ENCODE measurements around the gene ACTL8. TPM values are rescaled to one million over a fixed set of nuclear protein-coding genes. Genes with fewer than 3 reads are reported as not detected.

Gene ACTL8
- not detected for total RNA-seq
- not detected for polyA plus RNA-seq
- total RNA-seq: not detected

GRCh38 chr1:17755120-17755519, at the start of gene ACTL8:
Gene ACTL8 (plus strand): TSS chr1:17755333. CDS start chr1:17823009, 67,676 bp downstream.
- H3K4me1 ChIP-seq (ENCODE audit: control insufficient read depth in 2 of 2, insufficient read depth in 2 of 2, low read length in 2 of 2): no peaks in the 10 kb centered on the region
- Mint-ChIP-seq H3K4me1 (peaks cover 0 to 1% (median 0%) of the 10 kb centered on the region in 7 donors), H3K4me3 (no peak within 1 kb of the TSS), H3K27me3 (peaks cover 0 to 14% (median 6%) of the 10 kb centered on the region in 5 donors), H3K36me3 (peaks cover 1 to 29% (median 7%) of the 10 kb centered on the region in 5 donors), H3K9me3 (peaks cover 22 to 84% (median 46%) of the 10 kb centered on the region in 11 donors), H3K27ac (no peak within 1 kb of the TSS)
- H3K36me3 ChIP-seq (ENCODE audit: control insufficient read depth in 2 of 3, insufficient read depth in 3 of 3, low read length in 3 of 3): no peaks in the 10 kb centered on the region
- no peaks in the 10 kb centered on the region for H3K27me3 ChIP-seq (ENCODE audit: control insufficient read depth in 2 of 2, insufficient read depth in 2 of 2, low read length in 2 of 2)
- CTCF ChIA-PET: no interaction called here
- DNase-seq (no peak), ATAC-seq (no peak)
- intact Hi-C loops (cut with micrococcal nuclease): no loop called here
- POLR2A ChIA-PET: no interaction called here
- no peak within 1 kb of the TSS for H3K4me3 ChIP-seq (ENCODE audit: low read length)
- peaks cover 0 to 58% (median 15%) of the 10 kb centered on the region in 3 experiments for H3K9me3 ChIP-seq (ENCODE audit: control insufficient read depth in 2 of 3, low read length in 3 of 3)
- H3K27ac ChIP-seq (ENCODE audit: low read depth, low read length): no peak within 1 kb of the TSS

GRCh38 chr1:17706445-17706844, 48.7 kb upstream of the ACTL8 start:
- CTCF ChIA-PET: no interaction called here
- no peaks in the 10 kb centered on the region for H3K27me3 ChIP-seq (ENCODE audit: control insufficient read depth in 2 of 2, insufficient read depth in 2 of 2, low read length in 2 of 2)
- H3K36me3 Mint-ChIP-seq: no peaks in the 10 kb centered on the region
- H3K9me3 ChIP-seq (ENCODE audit: control insufficient read depth in 2 of 3, low read length in 3 of 3): no peaks in the 10 kb centered on the region
- no peak overlapping the region for H3K27ac ChIP-seq (ENCODE audit: low read depth, low read length)
- no peaks in the 10 kb centered on the region for H3K4me1 Mint-ChIP-seq
- no peaks in the 10 kb centered on the region for H3K4me1 ChIP-seq (ENCODE audit: control insufficient read depth in 2 of 2, insufficient read depth in 2 of 2, low read length in 2 of 2)
- H3K9me3 Mint-ChIP-seq: peaks cover 0 to 10% (median 0%) of the 10 kb centered on the region in 11 donors
- H3K27me3 Mint-ChIP-seq: peaks cover 0 to 15% (median 0%) of the 10 kb centered on the region in 5 donors
- intact Hi-C loops (cut with micrococcal nuclease): no loop called here
- H3K36me3 ChIP-seq (ENCODE audit: control insufficient read depth in 2 of 3, insufficient read depth in 3 of 3, low read length in 3 of 3): no peaks in the 10 kb centered on the region
- H3K4me3 ChIP-seq (ENCODE audit: low read length): no peak overlapping the region
- POLR2A ChIA-PET: no interaction called here
- no peak overlapping the region for H3K4me3 Mint-ChIP-seq
- H3K27ac Mint-ChIP-seq: no peak overlapping the region
- no peak for ATAC-seq
- no peak for DNase-seq

- no peak for DNase-seq
- Mint-ChIP-seq H3K27me3 (peaks cover 0 to 15% (median 0%) of the 10 kb centered on the region in 5 donors), H3K4me3 (no peak overlapping the region), H3K4me1 (no peaks in the 10 kb centered on the region), H3K9me3 (peaks cover 0 to 15% (median 0%) of the 10 kb centered on the region in 11 donors), H3K36me3 (no peaks in the 10 kb centered on the region), H3K27ac (no peak overlapping the region)
- no peaks in the 10 kb centered on the region for H3K4me1 ChIP-seq (ENCODE audit: control insufficient read depth in 2 of 2, insufficient read depth in 2 of 2, low read length in 2 of 2)
- H3K9me3 ChIP-seq (ENCODE audit: control insufficient read depth in 2 of 3, low read length in 3 of 3): no peaks in the 10 kb centered on the region
- no peaks in the 10 kb centered on the region for H3K36me3 ChIP-seq (ENCODE audit: control insufficient read depth in 2 of 3, insufficient read depth in 3 of 3, low read length in 3 of 3)
- H3K27ac ChIP-seq (ENCODE audit: low read depth, low read length): no peak overlapping the region
- no peaks in the 10 kb centered on the region for H3K27me3 ChIP-seq (ENCODE audit: control insufficient read depth in 2 of 2, insufficient read depth in 2 of 2, low read length in 2 of 2)
- ATAC-seq: no peak
- intact Hi-C loops (cut with micrococcal nuclease): no loop called here
- no peak overlapping the region for H3K4me3 ChIP-seq (ENCODE audit: low read length)
- POLR2A ChIA-PET: no interaction called here
- CTCF ChIA-PET: no interaction called here
Observed at GRCh38 chr1:17709981-17710380, 45.2 kb upstream of the ACTL8 start.

GRCh38 chr1:17710889-17711576, 44.1 kb upstream of the ACTL8 start:
- Histone ChIP-seq H3K4me1 (ENCODE audit: control insufficient read depth in 2 of 2, insufficient read depth in 2 of 2, low read length in 2 of 2) (no peaks in the 10 kb centered on the region), H3K9me3 (ENCODE audit: control insufficient read depth in 2 of 3, low read length in 3 of 3) (no peaks in the 10 kb centered on the region), H3K4me3 (ENCODE audit: low read length) (no peak overlapping the region), H3K36me3 (ENCODE audit: control insufficient read depth in 2 of 3, insufficient read depth in 3 of 3, low read length in 3 of 3) (no peaks in the 10 kb centered on the region), H3K27me3 (ENCODE audit: control insufficient read depth in 2 of 2, insufficient read depth in 2 of 2, low read length in 2 of 2) (no peaks in the 10 kb centered on the region), H3K27ac (ENCODE audit: low read depth, low read length) (no peak overlapping the region)
- no peaks in the 10 kb centered on the region for H3K4me1 Mint-ChIP-seq
- peaks cover 0 to 15% (median 0%) of the 10 kb centered on the region in 11 donors for H3K9me3 Mint-ChIP-seq
- CTCF ChIA-PET: no interaction called here
- peaks cover 0 to 22% (median 0%) of the 10 kb centered on the region in 5 donors for H3K27me3 Mint-ChIP-seq
- ATAC-seq (no peak), DNase-seq (no peak)
- POLR2A ChIA-PET: no interaction called here
- no peak overlapping the region for H3K27ac Mint-ChIP-seq
- intact Hi-C loops (cut with micrococcal nuclease): no loop called here
- H3K4me3 Mint-ChIP-seq: no peak overlapping the region
- H3K36me3 Mint-ChIP-seq: no peaks in the 10 kb centered on the region

GRCh38 chr1:17711577-17711910, 43.6 kb upstream of the ACTL8 start:
- Mint-ChIP-seq H3K27ac (no peak overlapping the region), H3K27me3 (peaks cover 0 to 22% (median 0%) of the 10 kb centered on the region in 5 donors), H3K36me3 (no peaks in the 10 kb centered on the region), H3K9me3 (peaks cover 0 to 15% (median 0%) of the 10 kb centered on the region in 11 donors), H3K4me3 (no peak overlapping the region), H3K4me1 (no peaks in the 10 kb centered on the region)
- intact Hi-C loops (cut with micrococcal nuclease): no loop called here
- DNase-seq (no peak), ATAC-seq (no peak)
- no peak overlapping the region for H3K27ac ChIP-seq (ENCODE audit: low read depth, low read length)
- H3K27me3 ChIP-seq (ENCODE audit: control insufficient read depth in 2 of 2, insufficient read depth in 2 of 2, low read length in 2 of 2): no peaks in the 10 kb centered on the region
- H3K9me3 ChIP-seq (ENCODE audit: control insufficient read depth in 2 of 3, low read length in 3 of 3): no peaks in the 10 kb centered on the region
- H3K4me1 ChIP-seq (ENCODE audit: control insufficient read depth in 2 of 2, insufficient read depth in 2 of 2, low read length in 2 of 2): no peaks in the 10 kb centered on the region
- H3K36me3 ChIP-seq (ENCODE audit: control insufficient read depth in 2 of 3, insufficient read depth in 3 of 3, low read length in 3 of 3): no peaks in the 10 kb centered on the region
- POLR2A ChIA-PET: no interaction called here
- CTCF ChIA-PET: no interaction called here
- H3K4me3 ChIP-seq (ENCODE audit: low read length): no peak overlapping the region

GRCh38 chr1:17711941-17712340, 43.2 kb upstream of the ACTL8 start:
- Histone ChIP-seq H3K4me1 (ENCODE audit: control insufficient read depth in 2 of 2, insufficient read depth in 2 of 2, low read length in 2 of 2) (no peaks in the 10 kb centered on the region), H3K36me3 (ENCODE audit: control insufficient read depth in 2 of 3, insufficient read depth in 3 of 3, low read length in 3 of 3) (no peaks in the 10 kb centered on the region), H3K27me3 (ENCODE audit: control insufficient read depth in 2 of 2, insufficient read depth in 2 of 2, low read length in 2 of 2) (no peaks in the 10 kb centered on the region), H3K9me3 (ENCODE audit: control insufficient read depth in 2 of 3, low read length in 3 of 3) (no peaks in the 10 kb centered on the region), H3K4me3 (ENCODE audit: low read length) (no peak overlapping the region), H3K27ac (ENCODE audit: low read depth, low read length) (no peak overlapping the region)
- Mint-ChIP-seq H3K36me3 (no peaks in the 10 kb centered on the region), H3K27me3 (peaks cover 0 to 22% (median 0%) of the 10 kb centered on the region in 5 donors), H3K4me1 (no peaks in the 10 kb centered on the region), H3K27ac (no peak overlapping the region), H3K4me3 (no peak overlapping the region), H3K9me3 (peaks cover 0 to 15% (median 0%) of the 10 kb centered on the region in 11 donors)
- POLR2A ChIA-PET: no interaction called here
- ATAC-seq: no peak
- CTCF ChIA-PET: no interaction called here
- intact Hi-C loops (cut with micrococcal nuclease): no loop called here
- no peak for DNase-seq

- peaks cover 0 to 15% (median 0%) of the 10 kb centered on the region in 5 donors for H3K27me3 Mint-ChIP-seq
- no peak overlapping the region for H3K27ac Mint-ChIP-seq
- ATAC-seq (no peak), DNase-seq (no peak)
- Histone ChIP-seq H3K27me3 (ENCODE audit: control insufficient read depth in 2 of 2, insufficient read depth in 2 of 2, low read length in 2 of 2) (no peaks in the 10 kb centered on the region), H3K9me3 (ENCODE audit: control insufficient read depth in 2 of 3, low read length in 3 of 3) (no peaks in the 10 kb centered on the region), H3K27ac (ENCODE audit: low read depth, low read length) (no peak overlapping the region), H3K36me3 (ENCODE audit: control insufficient read depth in 2 of 3, insufficient read depth in 3 of 3, low read length in 3 of 3) (no peaks in the 10 kb centered on the region), H3K4me3 (ENCODE audit: low read length) (no peak overlapping the region), H3K4me1 (ENCODE audit: control insufficient read depth in 2 of 2, insufficient read depth in 2 of 2, low read length in 2 of 2) (no peaks in the 10 kb centered on the region)
- no peaks in the 10 kb centered on the region for H3K4me1 Mint-ChIP-seq
- ChIA-PET CTCF (no interaction called here), POLR2A (no interaction called here)
- H3K9me3 Mint-ChIP-seq: peaks cover 0 to 15% (median 0%) of the 10 kb centered on the region in 11 donors
- intact Hi-C loops (cut with micrococcal nuclease): no loop called here
- H3K36me3 Mint-ChIP-seq: no peaks in the 10 kb centered on the region
- H3K4me3 Mint-ChIP-seq: no peak overlapping the region
Observed at GRCh38 chr1:17713993-17714392, 41.1 kb upstream of the ACTL8 start.

All from naive thymus-derived CD4-positive, alpha-beta T cell (primary cell).